IPS-20b (cell line): ENCODE data around the gene KLHDC10.
"Not testable (repeated sequence)": the region's sequence is repeated elsewhere in the genome, so short reads cannot be mapped to it uniquely, and the experiment has no call there.

Experiments
- H3K27ac ChIP-seq: one replicate; pipeline ENCODE4 v1.5.1; 2013; ENCODE audit warnings: low read length
- H3K27me3 ChIP-seq: 2 replicates; pipeline ENCODE4 v1.6.1; 2013; ENCODE audit warnings: mild to moderate bottlenecking, low read length, inconsistent platforms; ENCODE audit not compliant: insufficient read depth
- H3K36me3 ChIP-seq: 2 replicates; pipeline ENCODE4 v1.6.1; 2013; ENCODE audit warnings: low read depth, mild to moderate bottlenecking, inconsistent platforms, low read length, moderate library complexity; ENCODE audit not compliant: insufficient read depth
- H3K4me1 ChIP-seq: 2 replicates; pipeline ENCODE4 v1.6.1; 2013; ENCODE audit warnings: mild to moderate bottlenecking, control low read depth, inconsistent platforms, low read length, moderate library complexity; ENCODE audit not compliant: insufficient read depth
- H3K4me3 ChIP-seq: 2 replicates; pipeline ENCODE4 v1.5.1; 2013; ENCODE audit warnings: mild to moderate bottlenecking, low read length, inconsistent platforms
- H3K9ac ChIP-seq: 2 replicates; pipeline ENCODE4 v1.6.1; 2013; ENCODE audit warnings: low read depth, mild to moderate bottlenecking, inconsistent platforms, low read length, moderate library complexity
- H3K9me3 ChIP-seq: 2 replicates; pipeline ENCODE4 v1.6.1; 2013; ENCODE audit warnings: mild to moderate bottlenecking, low read depth, low read length, inconsistent platforms; ENCODE audit not compliant: insufficient read depth

The KLHDC10 gene

DNA sequence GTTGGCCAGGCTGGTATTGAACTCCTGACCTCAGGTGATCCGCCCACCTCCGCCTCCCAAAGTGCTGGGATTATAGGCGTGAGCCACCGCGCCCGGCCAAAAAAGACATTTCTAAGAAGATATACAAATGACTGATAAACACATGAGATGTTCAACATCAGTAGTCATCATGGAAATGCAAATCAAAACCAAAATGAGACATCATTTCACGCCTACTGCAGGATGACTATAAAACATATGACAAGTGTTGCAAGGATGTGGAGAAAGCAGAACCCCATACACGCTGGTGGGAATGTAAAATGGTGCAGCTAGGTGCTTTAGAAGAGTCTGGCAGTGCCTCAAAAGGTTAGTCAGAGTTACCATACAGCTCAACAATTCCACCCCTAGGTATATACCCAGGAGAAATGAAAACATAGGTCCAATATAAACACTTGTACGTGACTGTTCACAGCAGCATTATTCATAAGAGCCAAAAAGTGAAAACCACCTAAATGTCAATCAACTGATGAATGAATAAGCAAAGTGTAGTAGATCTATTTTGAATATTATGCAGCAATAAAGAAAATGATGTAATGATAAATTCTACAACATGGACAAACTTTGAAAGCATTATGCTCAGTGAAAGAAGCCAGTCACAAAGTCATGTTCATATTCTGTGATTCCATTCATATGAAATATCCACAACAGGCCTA, 110.4 kb downstream of the KLHDC10 start:
- Histone ChIP-seq H3K36me3 (peaks cover 80% of the 10 kb centered on the region), H3K27me3 (no peaks in the 10 kb centered on the region), H3K9ac (no peak overlapping the region), H3K9me3 (no peaks in the 10 kb centered on the region), H3K27ac (no peak overlapping the region), H3K4me3 (no peak overlapping the region), H3K4me1 (no peaks in the 10 kb centered on the region)

DNA sequence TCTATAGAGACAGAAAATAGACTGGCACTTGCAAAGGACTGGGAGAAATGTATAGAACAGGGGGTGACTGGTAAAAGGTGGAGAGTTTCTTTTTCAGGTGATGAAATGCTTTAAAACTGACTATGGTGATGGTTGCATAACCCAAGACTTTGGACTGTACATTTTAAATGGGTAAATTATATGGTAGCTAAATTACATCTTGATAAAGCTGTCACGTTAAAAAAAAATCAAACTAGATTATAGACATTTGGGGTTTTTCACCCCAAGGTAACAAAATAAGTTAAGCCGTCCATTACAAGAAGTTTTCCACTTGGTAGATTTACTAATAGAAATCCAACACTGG, 110.9 kb downstream of the KLHDC10 start:
- Histone ChIP-seq H3K9ac (no peak overlapping the region), H3K36me3 (peaks cover 85% of the 10 kb centered on the region), H3K27ac (no peak overlapping the region), H3K9me3 (no peaks in the 10 kb centered on the region), H3K4me3 (no peak overlapping the region), H3K27me3 (no peaks in the 10 kb centered on the region), H3K4me1 (no peaks in the 10 kb centered on the region)

DNA sequence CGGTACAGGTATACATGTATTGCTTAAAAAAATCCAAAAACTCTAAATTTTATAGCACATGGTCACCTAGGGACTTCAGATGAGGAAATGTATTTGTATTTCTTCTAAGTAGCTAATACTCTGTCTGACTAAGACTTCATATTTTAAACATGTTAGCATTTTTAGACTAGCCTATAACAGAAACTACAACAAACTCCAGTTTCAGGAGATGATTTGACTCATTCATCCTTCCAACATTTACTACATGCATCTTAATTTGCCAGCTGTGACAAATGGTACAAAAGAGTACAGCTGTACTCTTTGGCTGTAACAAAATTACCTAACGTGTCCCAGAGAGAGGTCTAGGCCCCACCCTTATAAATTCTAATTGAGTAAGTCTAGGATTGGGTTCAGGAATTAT, 112.7 kb downstream of the KLHDC10 start:
- no peak overlapping the region for H3K9ac ChIP-seq
- H3K9me3 ChIP-seq, result no peaks in the 10 kb centered on the region
- H3K36me3 ChIP-seq, result peaks cover 83% of the 10 kb centered on the region
- no peak overlapping the region for H3K27ac ChIP-seq
- no peaks in the 10 kb centered on the region for H3K27me3 ChIP-seq
- H3K4me1 ChIP-seq, result no peaks in the 10 kb centered on the region
- no peak overlapping the region for H3K4me3 ChIP-seq

DNA sequence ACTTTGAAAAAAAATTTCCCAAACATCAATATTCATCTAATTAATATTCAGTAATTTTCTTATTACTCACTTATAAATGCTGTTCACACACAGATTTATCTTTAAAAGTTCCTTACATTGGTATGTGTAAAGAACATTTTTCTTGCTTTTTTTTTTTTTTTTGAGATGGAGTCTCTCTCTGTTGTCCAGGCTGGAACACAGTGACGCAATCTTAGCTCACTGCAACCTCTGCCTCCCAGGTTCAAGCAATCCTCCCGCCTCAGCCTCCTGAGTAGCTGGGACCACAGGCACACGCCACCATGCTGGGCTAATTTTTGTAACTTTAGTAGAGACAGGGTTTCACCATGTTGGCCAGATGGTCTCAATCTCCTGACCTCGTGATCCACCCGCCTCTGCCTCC, 114.0 kb downstream of the KLHDC10 start:
- not testable (repeated sequence) for H3K4me3 ChIP-seq, H3K27me3 ChIP-seq, H3K4me1 ChIP-seq, H3K27ac ChIP-seq, H3K9ac ChIP-seq, H3K9me3 ChIP-seq
- peaks cover 79% of the 10 kb centered on the region for H3K36me3 ChIP-seq
